Uterus (tissue), 2 donors: ENCODE results near the gene RNF208.

ENCODE experiments used
- CTCF ChIP-seq, 4 experiments: fragments of 200-600 bp in 2 of 4; fragments of 450-650 bp in 2 of 4; sonication (generic) in 2 of 4; IDR thresholded peaks; one replicate each; pipeline ENCODE4 v1.5.1; 2016 to 2019; ENCODE audit warnings: antibody characterized with exemption in 4 of 4, mild to moderate bottlenecking in 2 of 4, moderate library complexity in 1 of 4
- POLR2A ChIP-seq, 2 donors: fragments of 450-650 bp; IDR thresholded peaks; one replicate each; pipeline ENCODE4 v1.6.1; 2016; ENCODE audit warnings: antibody characterized with exemption in 2 of 2, mild to moderate bottlenecking in 1 of 2, moderate library complexity in 1 of 2

GRCh38 chr9:137220317-137221094 lies 1.5 kb downstream of the RNF208 start:
- TF ChIP-seq POLR2A (IDR thresholded peaks at IDR 0.05) (no peak), CTCF (IDR thresholded peaks at IDR 0.05) (no peak)
